RPMI7951 (cell line): ENCODE results near the gene CNN3. TPM values are rescaled to one million over a fixed set of nuclear protein-coding genes. Genes with fewer than 3 reads are reported as not detected.
A peak's percentile ranks its signal among the peaks of the same experiment; 100 is the strongest.

Source experiments
- DNase-seq: peaks from one replicate; pipeline ENCODE4 v3.0.0-alpha.2; 2012; ENCODE audit warnings: low read depth
- total RNA-seq: library from RNA; depleted of rRNA; stranded (reverse); fragments of >200 nt; shearing (Covaris generic); gene quantifications from 2 replicates; pipeline ENCODE4 v1.2.3, GENCODE V29; 2014; rRNA removed

CNN3 gene
- 315 and 321 TPM in 2 replicates for total RNA-seq

DNA sequence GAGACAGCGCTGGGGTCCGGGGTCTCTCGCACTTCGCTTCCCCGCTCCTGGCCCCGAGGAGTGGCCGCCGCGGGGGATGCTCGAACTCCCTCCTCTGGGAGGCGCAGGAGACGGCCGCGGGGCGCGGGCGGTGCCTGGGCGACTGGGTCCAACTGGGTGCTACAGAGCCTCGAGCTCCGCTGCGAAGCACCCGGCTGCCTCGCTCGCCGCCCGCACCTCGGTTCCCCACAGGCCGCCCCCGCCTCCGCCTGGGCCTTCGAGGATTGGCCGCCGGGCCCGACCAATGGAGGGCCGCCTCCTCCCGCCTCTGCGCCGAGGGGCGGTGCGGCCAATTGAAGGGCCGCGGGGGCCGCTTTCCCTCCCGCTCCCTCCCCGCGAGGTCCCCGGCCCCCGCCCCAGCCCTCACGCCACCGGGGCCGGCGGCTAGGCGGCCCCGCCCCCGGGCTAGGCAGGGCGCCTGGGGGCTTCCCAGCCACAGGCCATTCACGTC lies at the start of gene CNN3:
CNN3 (minus strand) TSS at position 196 of the 490 bp plus-strand sequence. CDS start 216 bp downstream, outside the sequence.
- peak; percentile 94 for DNase-seq

DNA sequence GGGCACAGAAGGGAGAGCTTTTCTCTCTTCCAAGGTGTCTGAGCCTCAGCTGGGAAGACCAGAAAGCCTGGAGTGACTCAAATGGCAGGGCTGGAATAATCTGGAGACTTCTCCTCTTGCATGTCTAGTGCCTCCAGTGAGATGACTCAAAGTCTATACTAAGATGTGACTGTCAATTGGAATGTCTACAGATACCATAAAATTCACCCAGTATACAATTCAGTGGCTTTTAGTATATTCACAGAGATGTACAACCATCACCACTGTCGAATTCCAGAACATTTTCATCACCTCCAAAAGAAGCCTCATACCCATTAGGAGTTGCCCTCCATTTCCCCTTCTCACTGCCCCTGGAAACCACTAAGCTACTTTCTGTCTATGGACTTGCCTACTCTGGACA lies 47.9 kb upstream of the CNN3 start:
- peak; percentile 93 for DNase-seq

DNA sequence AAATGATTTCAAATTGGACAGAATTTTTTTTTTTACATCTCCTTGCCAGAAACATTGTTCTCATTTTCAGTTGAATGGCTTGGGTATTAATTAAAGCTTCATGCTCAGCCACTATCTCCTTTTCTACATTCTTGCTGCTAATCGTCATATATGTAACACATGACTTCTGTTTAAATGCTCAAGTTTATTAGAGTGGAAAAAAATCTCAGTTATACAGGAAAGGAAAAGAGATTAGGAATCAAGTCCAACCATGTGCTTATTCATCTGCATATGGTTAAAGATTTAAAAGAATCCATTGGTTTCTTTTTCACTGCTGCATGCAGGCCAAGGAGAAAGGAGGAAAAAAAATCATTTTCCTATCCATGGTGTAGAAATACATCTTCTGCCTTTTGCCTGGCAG lies 47.3 kb upstream of the CNN3 start:
- peak; percentile 74 for DNase-seq

GRCh38 chr1:94973309-94973922 lies 46.5 kb upstream of the CNN3 start:
- DNase-seq, result no peak

DNA sequence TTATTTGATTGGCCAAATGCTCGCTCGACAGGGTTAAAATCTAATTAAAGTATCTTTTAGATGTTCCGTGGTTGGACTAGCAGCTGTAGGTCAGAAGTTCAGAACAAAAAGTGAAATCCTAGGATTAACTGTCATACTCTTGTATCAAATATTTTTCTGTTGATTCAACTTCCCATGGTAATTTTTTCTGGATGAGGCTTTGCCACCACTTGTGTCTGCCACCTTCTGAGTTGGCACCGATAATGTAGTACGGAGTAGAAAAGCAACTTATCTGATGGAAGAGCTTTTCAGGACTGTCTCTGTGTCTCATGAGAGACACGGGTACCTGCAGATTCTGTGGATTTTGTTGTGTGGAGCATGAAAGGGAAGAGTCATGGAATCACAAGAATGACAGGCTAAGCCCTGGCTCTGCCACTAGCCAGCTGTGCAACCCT lies 44.6 kb upstream of the CNN3 start:
- peak; percentile 83 for DNase-seq

DNA sequence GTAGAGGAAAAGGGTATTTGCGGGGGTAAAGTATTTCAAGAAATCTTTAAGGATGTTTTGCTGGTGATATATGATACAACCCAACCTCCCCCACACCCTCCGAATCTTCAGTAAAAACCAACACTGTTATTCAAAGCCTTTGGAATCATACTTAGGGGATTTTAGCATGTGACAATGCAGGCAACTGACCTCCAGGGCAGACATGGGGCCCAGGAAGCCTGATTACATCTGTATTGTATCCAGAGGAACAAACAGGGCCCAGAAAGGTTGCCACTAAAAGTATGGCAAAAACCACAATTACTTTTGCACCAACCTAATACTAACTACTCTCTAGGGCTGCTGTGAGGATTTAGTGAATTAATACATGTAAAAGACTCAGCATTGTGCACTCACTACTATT lies 43.9 kb upstream of the CNN3 start:
- DNase-seq, result peak; percentile 84

DNA sequence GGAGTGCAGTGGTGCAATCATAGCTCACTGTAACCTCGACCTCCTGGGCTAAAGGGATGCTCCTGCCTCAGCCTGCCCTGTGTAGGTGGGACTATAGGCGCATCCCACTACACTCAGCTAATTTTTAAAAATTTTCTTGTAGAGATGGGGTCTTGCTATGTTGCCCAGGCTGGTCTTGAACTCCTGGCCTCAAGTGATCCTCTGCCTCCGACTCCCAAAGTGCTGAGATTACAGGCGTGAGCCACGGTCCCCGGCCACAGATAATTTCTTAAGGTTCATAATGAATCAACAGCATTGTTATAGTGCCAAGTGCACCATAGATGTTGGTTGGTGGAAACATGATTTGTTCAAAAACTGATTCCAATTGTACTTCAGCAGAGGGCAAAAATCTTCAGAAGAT lies 42.2 kb upstream of the CNN3 start:
- DNase-seq, result no peak

DNA sequence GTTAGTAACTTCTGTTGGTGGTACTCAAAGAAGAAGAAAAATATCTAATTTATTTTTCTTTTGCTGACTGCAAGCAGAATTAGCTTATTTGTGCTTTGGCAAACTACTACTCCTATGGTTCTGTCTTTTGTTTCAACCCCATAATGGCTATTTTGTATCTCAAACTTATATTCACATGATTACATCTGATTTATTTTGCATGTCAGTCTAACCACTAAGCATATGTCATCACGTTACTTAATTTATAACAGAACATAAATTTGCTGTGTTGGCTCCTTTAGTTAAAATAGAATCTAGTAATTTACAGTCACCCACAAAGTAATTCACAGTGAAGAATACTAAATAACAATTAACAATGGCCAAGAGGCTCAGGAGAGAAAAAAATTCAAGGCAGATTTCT lies 39.1 kb upstream of the CNN3 start:
- DNase-seq, result no peak

DNA sequence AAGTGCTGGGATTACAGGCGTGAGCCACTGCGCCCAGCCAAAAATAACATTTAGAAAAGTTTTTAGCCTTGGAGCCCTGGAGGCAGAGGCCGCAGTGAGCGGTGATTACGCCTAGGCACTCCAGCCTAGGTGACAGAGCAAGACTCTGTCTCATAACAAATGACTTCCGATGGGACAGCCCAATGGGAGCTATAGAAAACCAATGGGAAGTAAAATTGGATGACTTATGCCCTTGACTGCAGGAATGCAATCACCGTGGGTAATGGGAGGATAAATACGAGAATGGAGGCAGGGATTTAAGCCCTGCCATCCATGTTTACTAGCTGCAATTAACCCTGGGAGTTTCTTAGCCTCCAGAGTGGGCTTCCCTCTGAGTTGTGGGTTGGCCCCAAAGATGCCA lies 37.0 kb upstream of the CNN3 start:
- DNase-seq, result no peak

GRCh38 chr1:94962409-94963265 lies 35.7 kb upstream of the CNN3 start:
- DNase-seq, result peak; percentile 31

DNA sequence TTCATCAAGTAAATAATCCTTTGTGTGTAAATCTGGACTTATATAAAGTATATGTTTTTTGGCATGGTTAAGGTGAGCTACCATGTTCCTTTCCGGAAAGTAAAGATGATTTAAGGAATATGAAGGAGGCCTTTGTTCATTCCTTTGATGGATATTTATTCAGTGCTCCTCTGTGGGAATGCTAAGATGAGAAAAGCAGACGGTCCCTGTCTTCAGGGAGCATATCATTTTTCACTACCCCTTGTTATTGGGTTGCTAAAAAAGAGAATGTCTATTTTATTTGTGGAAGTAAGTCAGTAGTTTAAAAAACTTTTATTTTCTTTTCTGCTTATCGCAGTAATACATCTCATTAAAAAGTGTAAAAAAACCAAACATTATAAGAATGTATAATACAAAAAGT lies 35.1 kb upstream of the CNN3 start:
- no peak for DNase-seq

GRCh38 chr1:94961582-94961981 lies 34.7 kb upstream of the CNN3 start:
- no peak for DNase-seq

DNA sequence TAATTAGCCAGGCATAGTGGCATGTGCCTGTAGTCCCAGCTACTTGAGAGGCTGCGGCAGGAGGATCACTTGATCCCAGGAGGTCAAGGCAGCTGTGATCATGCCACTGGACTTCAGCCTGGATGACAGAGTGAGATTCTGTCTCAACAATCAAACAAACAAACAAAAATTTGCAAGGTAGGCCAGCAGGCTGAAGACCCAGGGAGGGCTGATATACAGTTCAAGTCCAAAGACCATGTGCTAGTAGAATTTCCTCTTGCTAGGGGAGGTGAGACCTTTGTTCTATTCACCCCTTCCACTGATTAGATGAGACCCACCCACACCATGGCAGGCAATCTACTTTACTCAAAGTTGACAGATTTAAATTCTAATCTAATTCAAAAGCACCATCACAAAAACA lies 31.2 kb upstream of the CNN3 start:
- DNase-seq, result no peak

- no peak for DNase-seq
These were observed 29.1 kb upstream of the CNN3 start for GRCh38 chr1:94955767-94956632.

DNA sequence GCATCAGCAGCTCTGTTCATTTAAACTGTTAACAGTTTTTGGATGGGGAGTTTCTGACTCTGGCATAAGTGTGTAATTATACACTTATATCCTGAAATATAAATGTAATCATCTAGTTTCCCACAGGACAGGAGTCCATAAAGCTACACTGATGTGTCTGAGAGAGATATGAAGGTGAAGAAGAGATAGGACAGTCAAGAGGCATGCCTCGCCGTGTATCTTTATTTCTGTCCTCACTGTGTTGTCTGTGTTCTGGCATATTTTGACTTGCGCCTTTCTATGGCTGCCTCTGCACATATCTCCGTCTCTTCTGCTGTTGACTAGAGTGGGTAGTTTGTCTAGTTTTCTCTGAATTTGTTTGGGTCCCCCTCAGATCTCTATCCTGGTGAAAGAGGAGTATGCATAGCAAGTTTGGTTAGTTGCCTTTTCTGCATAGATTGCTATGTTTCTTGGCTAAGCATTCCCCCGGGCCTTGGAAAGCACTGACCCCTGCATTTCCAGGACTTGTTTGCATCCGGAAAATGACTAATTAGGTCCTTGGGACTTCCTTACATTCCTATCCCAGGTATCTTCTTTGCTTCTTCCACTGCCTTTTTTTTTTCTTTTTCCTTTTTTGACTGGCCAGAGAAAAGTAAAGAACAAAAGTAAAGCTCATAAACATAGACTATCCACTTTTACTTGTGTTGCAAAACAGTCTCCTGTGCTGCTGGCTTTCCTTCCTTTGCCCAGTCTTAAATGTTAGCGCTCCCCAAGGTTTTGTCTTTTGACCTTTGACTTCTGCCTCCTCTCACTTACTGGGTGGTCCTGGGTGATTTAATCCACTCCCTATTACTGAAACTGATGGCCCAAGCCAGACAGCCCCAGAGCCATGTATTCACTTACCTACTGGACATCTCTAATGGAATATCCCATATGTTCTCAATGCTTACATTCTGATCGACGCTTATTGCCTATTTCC lies 27.6 kb upstream of the CNN3 start:
- DNase-seq, result no peak

GRCh38 chr1:94953746-94954145 lies 26.8 kb upstream of the CNN3 start:
- DNase-seq, result no peak

- no peak for DNase-seq
These were observed 26.2 kb upstream of the CNN3 start for GRCh38 chr1:94953107-94953506.

DNA sequence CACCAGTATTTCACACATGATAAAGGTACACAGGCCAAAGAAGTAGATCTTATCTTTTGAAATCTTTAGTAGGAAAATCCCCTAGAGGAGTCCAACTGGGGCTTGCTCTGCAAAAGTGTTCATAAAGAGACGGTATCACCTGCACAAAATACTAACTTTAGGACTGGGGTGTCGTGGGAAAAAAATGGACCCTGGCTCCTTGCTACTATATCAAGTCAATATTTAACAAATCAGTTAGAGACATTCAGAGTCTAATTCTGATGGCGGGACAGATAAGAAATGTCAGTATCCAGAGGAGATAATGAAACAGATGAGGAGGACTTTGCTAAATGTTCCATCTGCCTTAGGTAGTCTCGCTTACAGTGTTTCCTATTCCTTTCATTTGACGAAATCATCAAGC lies 25.6 kb upstream of the CNN3 start:
- DNase-seq, result no peak

- DNase-seq, result peak; percentile 75
These were observed 24.7 kb upstream of the CNN3 start for GRCh38 chr1:94951509-94952208.

GRCh38 chr1:94951046-94951445 lies 24.1 kb upstream of the CNN3 start:
- peak; percentile 31 for DNase-seq
